Lower lobe of right lung (tissue), 2 donors: ENCODE measurements around the gene LUZP1. TPM values are rescaled to one million over a fixed set of nuclear protein-coding genes. Genes with fewer than 3 reads are reported as not detected.
A peak's percentile ranks its signal among the peaks of the same experiment; 100 is the strongest.

Source experiments
- ATAC-seq, 2 donors: fragments of 200-7000 bp; cut with Tn5 transposase; one replicate each; pipeline ENCODE4 v1.9.1; 2020 to 2022; ENCODE audit warnings: mild to moderate bottlenecking in 2 of 2, moderate library complexity in 2 of 2
- DNase-seq: peaks from one replicate; pipeline ENCODE4 v3.0.0-alpha.2; 2020
- H3K27ac ChIP-seq: fragments of 200-600 bp; one replicate; pipeline ENCODE4 v1.8.0; 2022
- H3K27me3 ChIP-seq: fragments of 200-600 bp; one replicate; pipeline ENCODE4 v1.8.0; 2022; ENCODE audit warnings: low read depth
- H3K36me3 ChIP-seq: fragments of 200-600 bp; one replicate; pipeline ENCODE4 v1.8.0; 2022; ENCODE audit warnings: mild to moderate bottlenecking
- H3K4me1 ChIP-seq: fragments of 200-600 bp; one replicate; pipeline ENCODE4 v1.8.0; 2022
- H3K4me3 ChIP-seq: fragments of 200-600 bp; one replicate; pipeline ENCODE4 v1.8.0; 2022; ENCODE audit warnings: mild to moderate bottlenecking
- H3K9me3 ChIP-seq: fragments of 200-600 bp; one replicate; pipeline ENCODE4 v1.8.0; 2022
- intact Hi-C: fragments of 100-400 bp; cut with DNase I; formaldehyde crosslinking; loops from one replicate; pipeline ENCODE4 v1.11.0; 2022
- total RNA-seq: library from RNA; stranded (reverse); fragmentation: NEBNext Ultra II Directional; extraction: Animal tissue kit (Norgen Biotek cat#: 25700); gene quantifications from one replicate; pipeline ENCODE4 v1.2.1, GENCODE V29; 2021
- TF ChIP-seq, protein P1 (sequence below): fragments of 200-600 bp; IDR thresholded peaks from one replicate; pipeline ENCODE4 v1.8.0; 2022; ENCODE audit warnings: antibody characterized with exemption, mild to moderate bottlenecking
- donor health status: DM: no; HTN: yes; CAD: no; lungs with severe emphysema.

LUZP1 gene
- total RNA-seq, 1 donor from 2014 or later = 32.5 TPM

DNA sequence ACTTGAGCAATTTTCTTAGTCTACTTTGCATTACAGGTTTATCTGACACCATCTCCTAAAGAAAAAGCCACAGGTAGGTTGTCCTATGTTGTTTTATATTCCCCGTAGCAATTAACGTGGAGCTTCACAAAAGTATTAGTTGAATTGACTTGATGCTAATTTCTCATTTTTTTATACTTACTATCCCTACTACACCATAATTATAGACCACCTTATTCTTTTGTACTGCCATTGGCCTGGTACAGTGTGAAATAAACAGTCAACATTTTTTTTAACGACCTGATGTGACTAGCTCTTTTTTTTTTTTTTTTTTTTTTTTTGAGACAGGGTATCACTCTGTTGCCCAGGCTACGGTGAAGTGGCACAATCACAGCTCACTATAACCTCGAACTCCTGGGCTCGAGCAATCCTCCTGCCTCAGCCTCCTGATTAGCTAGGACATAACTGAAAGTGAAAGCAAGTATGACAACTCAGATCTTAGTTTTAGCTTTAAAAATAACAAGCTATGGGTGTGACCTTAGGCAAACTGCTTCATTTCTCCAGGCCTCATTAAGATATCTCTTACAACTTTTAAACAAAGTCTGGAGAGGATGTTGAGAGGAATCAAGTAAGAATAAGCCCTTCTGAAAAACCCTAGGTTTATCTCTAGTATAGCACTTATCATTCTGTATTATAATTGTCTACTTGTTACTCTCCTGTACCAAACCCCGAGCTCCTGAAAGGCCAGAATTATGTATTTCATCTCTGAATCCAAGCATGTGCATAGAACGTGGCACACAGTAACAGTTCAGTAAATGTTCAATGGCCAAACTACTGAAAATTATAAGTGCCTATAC is 49.5 kb downstream of the LUZP1 start:
- H3K4me3 ChIP-seq = peak overlapping the region; percentile 19
- TF ChIP-seq, protein P1, sequence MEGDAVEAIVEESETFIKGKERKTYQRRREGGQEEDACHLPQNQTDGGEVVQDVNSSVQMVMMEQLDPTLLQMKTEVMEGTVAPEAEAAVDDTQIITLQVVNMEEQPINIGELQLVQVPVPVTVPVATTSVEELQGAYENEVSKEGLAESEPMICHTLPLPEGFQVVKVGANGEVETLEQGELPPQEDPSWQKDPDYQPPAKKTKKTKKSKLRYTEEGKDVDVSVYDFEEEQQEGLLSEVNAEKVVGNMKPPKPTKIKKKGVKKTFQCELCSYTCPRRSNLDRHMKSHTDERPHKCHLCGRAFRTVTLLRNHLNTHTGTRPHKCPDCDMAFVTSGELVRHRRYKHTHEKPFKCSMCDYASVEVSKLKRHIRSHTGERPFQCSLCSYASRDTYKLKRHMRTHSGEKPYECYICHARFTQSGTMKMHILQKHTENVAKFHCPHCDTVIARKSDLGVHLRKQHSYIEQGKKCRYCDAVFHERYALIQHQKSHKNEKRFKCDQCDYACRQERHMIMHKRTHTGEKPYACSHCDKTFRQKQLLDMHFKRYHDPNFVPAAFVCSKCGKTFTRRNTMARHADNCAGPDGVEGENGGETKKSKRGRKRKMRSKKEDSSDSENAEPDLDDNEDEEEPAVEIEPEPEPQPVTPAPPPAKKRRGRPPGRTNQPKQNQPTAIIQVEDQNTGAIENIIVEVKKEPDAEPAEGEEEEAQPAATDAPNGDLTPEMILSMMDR = no peak
- no peaks in the 10 kb centered on the region for H3K27me3 ChIP-seq
- intact Hi-C loops = no loop called here
- peaks cover 61% of the 10 kb centered on the region for H3K4me1 ChIP-seq
- H3K27ac ChIP-seq = peak overlapping the region; percentile 53
- no peaks in the 10 kb centered on the region for H3K36me3 ChIP-seq
- no peak for DNase-seq
- peak; percentile 39 to 68 for ATAC-seq
- no peaks in the 10 kb centered on the region for H3K9me3 ChIP-seq

DNA sequence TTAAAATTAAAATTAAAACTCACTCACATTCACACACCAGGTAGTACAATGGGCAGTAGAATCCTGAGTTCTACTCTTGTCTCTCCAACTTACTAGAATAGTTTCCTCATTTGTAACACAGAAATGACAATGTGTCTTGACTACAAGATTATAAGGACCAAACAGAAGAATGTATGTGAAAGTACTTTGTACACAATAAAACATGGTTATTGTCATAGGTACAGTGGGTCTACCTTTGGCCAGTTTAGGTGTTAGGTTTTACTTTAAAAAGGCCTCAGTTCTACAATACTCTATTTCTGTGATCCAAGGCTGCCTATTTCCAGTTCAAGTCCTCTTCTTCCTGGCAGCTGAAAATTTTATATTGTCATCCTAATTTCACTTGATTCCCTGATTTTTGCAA is 50.2 kb downstream of the LUZP1 start:
- ATAC-seq = no peak

DNA sequence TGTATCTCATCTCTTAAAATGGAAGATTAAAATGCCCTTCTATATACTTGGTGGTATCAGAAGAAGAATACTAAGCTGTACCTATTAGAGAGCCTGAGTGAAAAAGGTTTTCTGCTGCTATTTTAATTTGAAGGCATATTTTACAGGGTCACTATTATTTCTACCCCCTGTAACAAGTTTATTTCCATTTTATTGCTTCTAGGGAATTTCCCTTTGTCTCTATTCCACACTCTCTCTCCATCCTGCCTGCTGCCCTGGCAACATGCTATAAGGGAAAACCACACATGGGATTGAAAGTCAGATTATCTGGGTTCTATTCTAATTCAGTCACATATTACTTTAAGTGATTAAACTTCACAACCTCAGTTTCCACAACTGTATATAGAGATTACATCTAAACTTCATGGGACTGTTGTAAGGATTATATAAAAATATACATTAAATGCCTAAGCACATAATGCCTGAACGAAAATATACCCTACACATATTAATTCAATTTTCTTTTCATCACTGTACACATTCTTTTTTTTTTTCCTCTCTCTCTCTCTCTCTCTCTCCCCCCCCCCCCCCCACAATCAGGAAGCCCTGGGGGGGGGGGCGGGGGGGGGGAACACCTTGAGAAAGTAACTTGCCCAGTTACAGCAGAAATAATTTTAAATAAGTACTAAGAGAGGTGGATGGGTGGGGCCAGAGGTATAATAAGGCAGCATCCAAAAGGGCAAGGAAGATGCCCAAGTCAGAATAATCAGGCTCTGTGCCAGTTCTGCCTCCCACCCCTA is 51.5 kb downstream of the LUZP1 start:
- DNase-seq (no peak), ATAC-seq (no peak)
- H3K4me3 ChIP-seq = no peak overlapping the region
- H3K36me3 ChIP-seq = no peaks in the 10 kb centered on the region
- intact Hi-C loops = no loop called here
- no peak overlapping the region for H3K27ac ChIP-seq
- no peaks in the 10 kb centered on the region for H3K9me3 ChIP-seq
- TF ChIP-seq, protein P1 = no peak
- no peaks in the 10 kb centered on the region for H3K27me3 ChIP-seq
- peaks cover 61% of the 10 kb centered on the region for H3K4me1 ChIP-seq

More for the DNA sequence above, 50.2 kb downstream of the LUZP1 start:
- Histone ChIP-seq H3K4me1 (peaks cover 67% of the 10 kb centered on the region), H3K4me3 (no peak overlapping the region), H3K9me3 (no peaks in the 10 kb centered on the region), H3K27ac (peak overlapping the region; percentile 53), H3K27me3 (no peaks in the 10 kb centered on the region), H3K36me3 (no peaks in the 10 kb centered on the region)
- no peak for DNase-seq
- intact Hi-C loops = no loop called here
- TF ChIP-seq, protein P1 = no peak

DNA sequence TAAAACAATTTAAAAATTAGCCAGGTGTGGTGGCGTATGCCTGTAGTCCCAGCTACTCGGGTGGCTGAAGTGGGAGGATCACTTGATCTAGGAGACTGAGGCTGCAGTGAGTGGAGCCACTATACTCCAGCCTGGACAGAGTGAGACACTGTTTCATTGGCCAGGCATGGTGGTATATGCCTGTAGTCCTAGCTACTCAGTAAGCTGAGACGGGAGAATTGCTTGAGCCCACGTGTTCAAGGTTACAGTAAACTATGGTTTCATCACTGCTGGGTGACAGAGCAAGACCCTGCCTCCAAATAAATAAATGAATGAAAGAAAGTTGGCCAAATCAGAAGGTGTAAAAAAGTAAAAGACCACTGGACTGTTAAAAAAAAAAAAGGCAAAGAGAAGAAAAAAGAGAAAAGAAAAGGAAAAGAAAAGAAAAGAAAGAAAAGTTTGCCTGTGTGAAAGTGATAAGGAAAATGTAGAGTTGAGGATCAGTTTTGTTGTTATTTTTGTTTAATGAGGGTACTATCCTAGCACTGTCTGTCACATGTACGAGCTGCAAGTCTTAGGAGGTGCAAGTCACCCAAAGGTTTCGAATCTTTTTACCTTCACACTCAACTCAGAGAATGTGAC is 52.3 kb downstream of the LUZP1 start:
- no peak for ATAC-seq

More for the DNA sequence above, 52.3 kb downstream of the LUZP1 start:
- H3K9me3 ChIP-seq = no peaks in the 10 kb centered on the region
- H3K27me3 ChIP-seq = no peaks in the 10 kb centered on the region
- DNase-seq = no peak
- H3K4me3 ChIP-seq = no peak overlapping the region
- TF ChIP-seq, protein P1 = no peak
- peaks cover 58% of the 10 kb centered on the region for H3K4me1 ChIP-seq
- intact Hi-C loops = no loop called here
- H3K36me3 ChIP-seq = no peaks in the 10 kb centered on the region
- H3K27ac ChIP-seq = no peak overlapping the region
